Sigmoid colon (tissue), 7 donors: Measurements from ENCODE around the gene ZNF830. TPM values are rescaled to one million over a fixed set of nuclear protein-coding genes. Genes with fewer than 3 reads are reported as not detected.
A peak's percentile ranks its signal among the peaks of the same experiment; 100 is the strongest.

Experiments
- DNase-seq: peaks from one replicate; pipeline ENCODE4 v3.0.0-alpha.2; 2019
- H3K27ac ChIP-seq, 4 donors: fragments of 200-600 bp; sonication (generic); one replicate each; pipeline ENCODE4 v1.5.1; 2016 to 2019; ENCODE audit warnings: mild to moderate bottlenecking in 1 of 4
- H3K27me3 ChIP-seq, 3 donors: fragments of 200-600 bp; sonication (generic); one replicate each; pipeline ENCODE4 v1.5.1; 2019; ENCODE audit warnings: mild to moderate bottlenecking in 1 of 3
- H3K36me3 ChIP-seq, 4 donors: fragments of 200-600 bp; sonication (generic); one replicate each; pipeline ENCODE4 v1.5.1; 2016 to 2019
- H3K4me1 ChIP-seq, 4 donors: fragments of 200-600 bp; sonication (generic); one replicate each; pipeline ENCODE4 v1.5.1; 2017 to 2019
- H3K4me3 ChIP-seq, 4 donors: fragments of 200-600 bp; sonication (generic); one replicate each; pipeline ENCODE4 v1.5.1; 2017 to 2019; ENCODE audit warnings: mild to moderate bottlenecking in 2 of 4, moderate library complexity in 1 of 4
- H3K9me3 ChIP-seq, 4 donors: fragments of 200-600 bp in 3 of 4; sonication (generic) in 3 of 4; one replicate each; pipeline versions ENCODE4 v1.5.1 to v1.6.1; 2013 to 2019
- EP300 ChIP-seq, 4 donors: sonication (generic); formaldehyde crosslinking; IDR thresholded peaks; one replicate each; pipeline ENCODE4 v1.6.1; 2017; ENCODE audit warnings: antibody characterized with exemption in 4 of 4
- POLR2A ChIP-seq, 2 donors: fragments of 450-650 bp; IDR thresholded peaks; one replicate each; pipeline ENCODE4 v1.6.1; 2016; ENCODE audit warnings: antibody characterized with exemption in 2 of 2, mild to moderate bottlenecking in 2 of 2, moderate library complexity in 2 of 2
- POLR2AphosphoS5 ChIP-seq, 4 donors: sonication (generic); formaldehyde crosslinking; IDR thresholded peaks; one replicate each; pipeline ENCODE4 v1.6.1; 2017; ENCODE audit warnings: antibody characterized with exemption in 4 of 4
- WGBS, 2 donors: extraction: QIAGEN DNeasy Blood & Tissue Kit; methylation state at CpG; one replicate each; pipeline ENCODE4 v1.1.7; 2013; 5-methylcytosine and 5-hydroxymethylcytosine counted together
- intact Hi-C: fragments of 100-400 bp; cut with DNase I; formaldehyde crosslinking; loops from one replicate; pipeline ENCODE4 v1.15.1; 2023
- polyA plus RNA-seq, 3 donors: library from polyadenylated mRNA; stranded (reverse); fragments of 200-250 nt; gene quantifications; one replicate each; pipeline ENCODE4 v1.2.3, GENCODE V29; 2013
- total RNA-seq, 4 donors: library from RNA; depleted of rRNA; stranded (reverse); fragments of >200 nt; gene quantifications; one replicate each; pipeline ENCODE4 v1.1.0, GENCODE V29; 2016
- TF ChIP-seq, protein P1 (sequence below), 4 experiments: fragments of 450-650 bp in 3 of 4; fragments of 200-600 bp in 1 of 4; IDR thresholded peaks; one replicate each; pipeline ENCODE4 v1.5.1; 2016 to 2019; ENCODE audit warnings: antibody characterized with exemption in 4 of 4, mild to moderate bottlenecking in 3 of 4, moderate library complexity in 2 of 4
- donor health status: healthy with polysubstance abuse.
- donor health status: Bipolar disorder and iron deficiency.
- donor health status: healthy.

ZNF830 gene
- total and polyA plus RNA-seq, 7 donors: 7.2 to 14.3 (median 12.4) TPM

DNA sequence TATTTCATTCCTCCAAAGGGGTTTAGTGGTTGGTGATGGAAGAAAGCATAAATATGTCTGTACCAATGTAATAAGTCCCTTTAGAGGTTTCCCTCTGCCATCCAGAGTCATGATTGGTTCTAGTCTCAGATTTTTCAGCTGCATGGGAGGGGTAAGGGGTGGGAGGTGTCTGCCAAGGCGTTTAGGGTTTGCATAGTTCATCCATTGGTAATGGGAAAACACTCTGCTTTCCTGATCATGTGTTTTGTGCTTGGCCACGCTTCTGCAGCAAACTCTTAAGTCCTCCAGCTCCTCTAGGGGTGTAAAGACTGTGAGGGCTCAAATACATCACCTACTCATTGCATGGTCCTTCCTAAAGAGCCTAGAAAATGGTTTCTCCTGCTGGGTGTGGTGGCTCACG is 48.8 kb downstream of the ZNF830 start:
- WGBS, 2 donors: 65 to 79% methylated on average over 3 of the region's 3 CpGs
- DNase-seq: no peak
- H3K27ac ChIP-seq: peak overlapping the region in 1 of 4 donors; percentile 16
- H3K4me1 ChIP-seq: peaks cover 0 to 7% (median 0%) of the 10 kb centered on the region in 4 donors
- intact Hi-C loops: no loop called here
- TF ChIP-seq, protein P1, sequence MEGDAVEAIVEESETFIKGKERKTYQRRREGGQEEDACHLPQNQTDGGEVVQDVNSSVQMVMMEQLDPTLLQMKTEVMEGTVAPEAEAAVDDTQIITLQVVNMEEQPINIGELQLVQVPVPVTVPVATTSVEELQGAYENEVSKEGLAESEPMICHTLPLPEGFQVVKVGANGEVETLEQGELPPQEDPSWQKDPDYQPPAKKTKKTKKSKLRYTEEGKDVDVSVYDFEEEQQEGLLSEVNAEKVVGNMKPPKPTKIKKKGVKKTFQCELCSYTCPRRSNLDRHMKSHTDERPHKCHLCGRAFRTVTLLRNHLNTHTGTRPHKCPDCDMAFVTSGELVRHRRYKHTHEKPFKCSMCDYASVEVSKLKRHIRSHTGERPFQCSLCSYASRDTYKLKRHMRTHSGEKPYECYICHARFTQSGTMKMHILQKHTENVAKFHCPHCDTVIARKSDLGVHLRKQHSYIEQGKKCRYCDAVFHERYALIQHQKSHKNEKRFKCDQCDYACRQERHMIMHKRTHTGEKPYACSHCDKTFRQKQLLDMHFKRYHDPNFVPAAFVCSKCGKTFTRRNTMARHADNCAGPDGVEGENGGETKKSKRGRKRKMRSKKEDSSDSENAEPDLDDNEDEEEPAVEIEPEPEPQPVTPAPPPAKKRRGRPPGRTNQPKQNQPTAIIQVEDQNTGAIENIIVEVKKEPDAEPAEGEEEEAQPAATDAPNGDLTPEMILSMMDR (IDR thresholded peaks at IDR 0.05): no peak
- TF ChIP-seq POLR2A (IDR thresholded peaks at IDR 0.05): no peak
- TF ChIP-seq POLR2AphosphoS5 (IDR thresholded peaks at IDR 0.05): no peak
- TF ChIP-seq EP300 (IDR thresholded peaks at IDR 0.05): no peak
- no peaks in the 10 kb centered on the region for H3K27me3 ChIP-seq
- no peak overlapping the region for H3K4me3 ChIP-seq
- H3K36me3 ChIP-seq: peaks cover 9 to 72% (median 24%) of the 10 kb centered on the region in 4 donors
- H3K9me3 ChIP-seq: no peaks in the 10 kb centered on the region

DNA sequence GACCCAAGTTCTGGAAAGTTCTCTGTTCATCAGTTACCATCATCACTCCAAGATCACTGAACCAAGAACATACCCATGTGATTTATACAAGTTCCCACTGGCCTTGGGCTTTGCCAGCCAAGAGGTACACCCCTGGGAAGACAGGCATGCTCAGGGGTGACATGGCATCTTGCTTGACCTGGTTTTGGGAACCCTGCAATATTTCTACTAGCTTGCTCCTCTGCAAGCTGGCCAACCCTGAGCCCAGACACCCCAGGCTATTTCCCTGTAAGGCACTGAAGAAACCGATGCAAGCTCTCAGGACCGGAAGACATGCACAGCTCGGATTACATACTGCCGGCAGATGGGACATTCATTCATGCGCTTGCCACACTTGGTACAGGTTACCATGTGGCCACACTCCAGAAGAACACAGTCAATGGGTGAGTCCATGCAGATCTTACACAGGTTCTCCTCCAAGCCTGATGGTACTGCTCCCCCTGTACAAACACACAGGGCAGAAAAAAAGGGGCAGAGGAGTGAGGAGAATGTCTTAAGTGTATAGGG is 50.4 kb downstream of the ZNF830 start:
- H3K9me3 ChIP-seq: no peaks in the 10 kb centered on the region
- H3K4me1 ChIP-seq: peaks cover 0 to 7% (median 0%) of the 10 kb centered on the region in 4 donors
- no peak for DNase-seq
- H3K27ac ChIP-seq: no peak overlapping the region
- TF ChIP-seq POLR2AphosphoS5 (IDR thresholded peaks at IDR 0.05) (no peak), POLR2A (IDR thresholded peaks at IDR 0.05) (no peak), EP300 (IDR thresholded peaks at IDR 0.05) (no peak)
- TF ChIP-seq, protein P1 (IDR thresholded peaks at IDR 0.05): no peak
- H3K27me3 ChIP-seq: no peaks in the 10 kb centered on the region
- 88 to 95% methylated on average over 5 of the region's 5 CpGs for WGBS, 2 donors
- intact Hi-C loops: no loop called here
- peaks cover 9 to 84% (median 35%) of the 10 kb centered on the region in 4 donors for H3K36me3 ChIP-seq
- no peak overlapping the region for H3K4me3 ChIP-seq

Other genes with a start within 250 kb of the ZNF830 start
- 1 to 10 TPM; 3.3 to 4.3 (median 3.5) TPM for gene CCT6B, start 80 bp upstream of the ZNF830 start, total RNA-seq
- 1 to 10 TPM in 1 of 3 donors, under 1 TPM in 2; 0.87 to 1.2 (median 0.92) TPM for gene CCT6B, start 80 bp upstream of the ZNF830 start, polyA plus RNA-seq
- 10 to 100 TPM; 19.4 to 29.7 (median 22.7) TPM for gene LIG3, start 19.0 kb downstream of the ZNF830 start, total RNA-seq
- gene LIG3, start 19.0 kb downstream of the ZNF830 start, polyA plus RNA-seq: 10 to 100 TPM in 1 of 3 donors, 1 to 10 TPM in 2; 3.5 to 15.6 (median 4.2) TPM
- gene RFFL, start 102.2 kb downstream of the ZNF830 start, total RNA-seq: 10 to 100 TPM; 16.5 to 25.2 (median 21.8) TPM
- gene RFFL, start 102.2 kb downstream of the ZNF830 start, polyA plus RNA-seq: 10 to 100 TPM; 15.0 to 29.4 (median 24.1) TPM
- gene RAD51D, start 158.3 kb downstream of the ZNF830 start, total RNA-seq: 10 to 100 TPM in 1 of 4 donors, 1 to 10 TPM in 3; 4.3 to 12.6 (median 7.9) TPM
- 1 to 10 TPM; 2.8 to 9.7 (median 4.2) TPM for gene RAD51D, start 158.3 kb downstream of the ZNF830 start, polyA plus RNA-seq
- not detected for gene FNDC8, start 160.1 kb downstream of the ZNF830 start, total RNA-seq
- not detected for gene FNDC8, start 160.1 kb downstream of the ZNF830 start, polyA plus RNA-seq
- gene NLE1, start 180.8 kb downstream of the ZNF830 start, total RNA-seq: 10 to 100 TPM in 3 of 4 donors, 1 to 10 TPM in 1; 6.6 to 16.8 (median 11.4) TPM
- gene NLE1, start 180.8 kb downstream of the ZNF830 start, polyA plus RNA-seq: 10 to 100 TPM in 1 of 3 donors, 1 to 10 TPM in 2; 3.0 to 12.3 (median 3.0) TPM
- gene UNC45B, start 186.3 kb downstream of the ZNF830 start, total RNA-seq: not detected
- gene UNC45B, start 186.3 kb downstream of the ZNF830 start, polyA plus RNA-seq: under 1 TPM in 2 of 3 donors, not detected in 1; under 0.01 to 0.03 TPM
- gene SLC35G3, start 232.9 kb downstream of the ZNF830 start, total RNA-seq: not detected
- not detected for gene SLC35G3, start 232.9 kb downstream of the ZNF830 start, polyA plus RNA-seq